DND-41 (cell line): Measurements from ENCODE around the gene RAD21L1.

Experiments
- EZH2 ChIP-seq: IDR thresholded peaks from 3 replicates; pipeline ENCODE4 v1.6.1; 2012; ENCODE audit warnings: borderline replicate concordance, low read depth, mild to moderate bottlenecking, moderate library complexity, low read length, inconsistent platforms; ENCODE audit not compliant: severe bottlenecking
- TF ChIP-seq, protein P1 (sequence below): IDR thresholded peaks from 2 replicates; pipeline ENCODE4 v1.5.1; 2012; ENCODE audit warnings: borderline replicate concordance, low read length, moderate library complexity, mild to moderate bottlenecking; ENCODE audit not compliant: poor library complexity, severe bottlenecking; ENCODE audit errors: extremely low read depth

DNA sequence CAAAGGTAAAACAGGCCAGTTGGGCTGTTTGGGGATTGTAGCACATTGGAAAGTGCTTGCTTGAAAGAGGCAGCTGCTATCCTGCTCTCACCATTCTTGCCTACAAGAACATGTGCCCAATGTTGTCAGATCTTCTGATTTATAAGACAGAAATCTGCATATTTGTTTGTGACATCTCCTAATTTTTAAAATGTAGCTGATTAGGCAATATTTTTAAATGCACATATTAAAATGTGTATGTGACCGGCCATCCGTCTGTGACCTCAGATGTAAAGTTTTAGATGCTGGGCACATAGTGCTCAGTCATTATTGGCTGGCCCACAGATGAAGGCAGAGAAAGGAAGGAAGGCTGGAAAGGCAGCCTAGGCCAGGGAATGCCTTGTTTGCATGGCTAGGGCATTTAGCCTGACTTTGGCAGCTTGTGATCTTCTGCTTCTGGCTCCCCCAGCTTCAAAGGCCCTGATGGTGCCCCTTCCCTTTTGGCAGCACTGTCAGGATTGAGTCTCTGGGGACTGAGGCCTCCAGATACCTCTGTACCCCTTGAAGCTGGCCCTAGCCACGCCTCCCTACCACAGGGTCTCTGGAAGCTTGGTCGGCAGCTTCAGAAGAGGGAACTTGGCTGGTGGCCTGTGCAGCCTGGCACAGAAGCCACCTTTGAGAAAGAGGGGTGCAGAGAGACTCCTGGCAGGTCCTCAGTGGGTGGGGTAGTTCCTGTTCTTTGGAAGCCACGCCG, 46.7 kb downstream of the RAD21L1 start:
- TF ChIP-seq, protein P1, sequence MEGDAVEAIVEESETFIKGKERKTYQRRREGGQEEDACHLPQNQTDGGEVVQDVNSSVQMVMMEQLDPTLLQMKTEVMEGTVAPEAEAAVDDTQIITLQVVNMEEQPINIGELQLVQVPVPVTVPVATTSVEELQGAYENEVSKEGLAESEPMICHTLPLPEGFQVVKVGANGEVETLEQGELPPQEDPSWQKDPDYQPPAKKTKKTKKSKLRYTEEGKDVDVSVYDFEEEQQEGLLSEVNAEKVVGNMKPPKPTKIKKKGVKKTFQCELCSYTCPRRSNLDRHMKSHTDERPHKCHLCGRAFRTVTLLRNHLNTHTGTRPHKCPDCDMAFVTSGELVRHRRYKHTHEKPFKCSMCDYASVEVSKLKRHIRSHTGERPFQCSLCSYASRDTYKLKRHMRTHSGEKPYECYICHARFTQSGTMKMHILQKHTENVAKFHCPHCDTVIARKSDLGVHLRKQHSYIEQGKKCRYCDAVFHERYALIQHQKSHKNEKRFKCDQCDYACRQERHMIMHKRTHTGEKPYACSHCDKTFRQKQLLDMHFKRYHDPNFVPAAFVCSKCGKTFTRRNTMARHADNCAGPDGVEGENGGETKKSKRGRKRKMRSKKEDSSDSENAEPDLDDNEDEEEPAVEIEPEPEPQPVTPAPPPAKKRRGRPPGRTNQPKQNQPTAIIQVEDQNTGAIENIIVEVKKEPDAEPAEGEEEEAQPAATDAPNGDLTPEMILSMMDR: no peak
- no peak for TF ChIP-seq EZH2
